H1 (cell line): Measurements from ENCODE around the gene RAI14.

Source experiments
- EP300 ChIP-seq, 2 experiments: IDR thresholded peaks; 1 replicate in 1 of 2; 2 replicates in 1 of 2; pipeline ENCODE4 v1.6.1; 2011 to 2012; ENCODE audit warnings: low read depth in 2 of 2, low read length in 2 of 2, mild to moderate bottlenecking in 2 of 2, borderline replicate concordance in 1 of 2, inconsistent platforms in 1 of 2, moderate library complexity in 1 of 2
- KDM1A ChIP-seq: fragments of 200-600, 300-600 bp; sonication (generic); IDR thresholded peaks from 2 replicates; pipeline ENCODE4 v1.7.1; 2016; ENCODE audit warnings: mild to moderate bottlenecking, low read length, borderline replicate concordance
- RBBP5 ChIP-seq: IDR thresholded peaks from 2 replicates; pipeline ENCODE4 v1.7.1; 2012; ENCODE audit warnings: low read depth, mild to moderate bottlenecking, inconsistent platforms, low read length, moderate library complexity, borderline replicate concordance
- RXRA ChIP-seq: IDR thresholded peaks from 2 replicates; pipeline ENCODE4 v1.6.1; 2011; ENCODE audit warnings: low read depth, mild to moderate bottlenecking, low read length, moderate library complexity; ENCODE audit not compliant: insufficient read depth

GRCh38 chr5:34699155-34700077 lies 43.3 kb downstream of the RAI14 start:
- TF ChIP-seq RXRA = no peak
- no peak for TF ChIP-seq EP300 (IDR thresholded peaks at IDR 0.05; ENCODE audit: borderline replicate concordance in 1 of 2, low read depth in 2 of 2, low read length in 2 of 2)
- TF ChIP-seq KDM1A = no peak
- TF ChIP-seq RBBP5 = no peak
